CD4-positive, CD25-positive, alpha-beta regulatory T cell (primary cell): Measurements from ENCODE around the gene NAPG. TPM values are rescaled to one million over a fixed set of nuclear protein-coding genes. Genes with fewer than 3 reads are reported as not detected.
"Not testable (repeated sequence)": the region's sequence is repeated elsewhere in the genome, so short reads cannot be mapped to it uniquely, and the experiment has no call there.

Experiments used
- ATAC-seq, 2 donors: fragments of 150-1000 bp; cut with Tn5 transposase; one replicate each; pipeline ENCODE4 v1.10.0; 2021; ENCODE audit warnings: low read depth in 2 of 2, moderate number of reproducible peaks in 2 of 2, moderate library complexity in 1 of 2
- DNase-seq, 3 donors: peaks; one replicate each; pipeline versions ENCODE4 v3.0.0 to v3.0.0-alpha.2; 2012 to 2022; ENCODE audit warnings: mixed read lengths in 1 of 3
- H3K27ac ChIP-seq: one replicate; pipeline ENCODE4 v1.7.0; 2013; ENCODE audit warnings: mild to moderate bottlenecking, low read length; ENCODE audit not compliant: insufficient read depth, poor library complexity, severe bottlenecking
- H3K27me3 ChIP-seq: one replicate; pipeline ENCODE4 v1.7.0; 2013; ENCODE audit warnings: low read length; ENCODE audit not compliant: control insufficient read depth, insufficient read depth
- H3K36me3 ChIP-seq: one replicate; pipeline ENCODE4 v1.7.0; 2013; ENCODE audit warnings: mild to moderate bottlenecking, low read length, moderate library complexity; ENCODE audit not compliant: control insufficient read depth, insufficient read depth
- H3K4me1 ChIP-seq: 2 replicates; pipeline ENCODE4 v1.7.0; 2013; ENCODE audit warnings: mild to moderate bottlenecking, low read length; ENCODE audit not compliant: insufficient read depth, control insufficient read depth, poor library complexity, severe bottlenecking
- H3K4me3 ChIP-seq: one replicate; pipeline ENCODE4 v1.7.0; 2013; ENCODE audit warnings: low read depth, mild to moderate bottlenecking, low read length, moderate library complexity
- H3K9me3 ChIP-seq, 2 experiments: 1 replicate in 1 of 2; 2 replicates in 1 of 2; pipeline ENCODE4 v1.7.0; 2013; ENCODE audit warnings: low read length in 2 of 2, mild to moderate bottlenecking in 1 of 2, moderate library complexity in 1 of 2; ENCODE audit not compliant: control insufficient read depth in 2 of 2
- H3K27ac Mint-ChIP-seq, 3 donors: one replicate each; pipeline ENCODE4 v1.8.0; 2020 to 2022; ENCODE audit warnings: mild to moderate bottlenecking in 3 of 3, mixed read lengths in 3 of 3, moderate library complexity in 2 of 3
- H3K27me3 Mint-ChIP-seq: one replicate; pipeline ENCODE4 v1.8.0; 2022; ENCODE audit warnings: mild to moderate bottlenecking, mixed read lengths
- H3K36me3 Mint-ChIP-seq: one replicate; pipeline ENCODE4 v1.8.0; 2020; ENCODE audit warnings: mixed read lengths
- H3K4me1 Mint-ChIP-seq, 4 donors: one replicate each; pipeline ENCODE4 v1.8.0; 2020 to 2022; ENCODE audit warnings: mixed read lengths in 4 of 4, mild to moderate bottlenecking in 1 of 4
- H3K4me3 Mint-ChIP-seq, 4 donors: one replicate each; pipeline ENCODE4 v1.8.0; 2020 to 2022; ENCODE audit warnings: mild to moderate bottlenecking in 4 of 4, mixed read lengths in 4 of 4, moderate library complexity in 3 of 4
- H3K9me3 Mint-ChIP-seq, 7 donors: one replicate each; pipeline ENCODE4 v1.8.0; 2020 to 2022; ENCODE audit warnings: mixed read lengths in 7 of 7, mild to moderate bottlenecking in 3 of 7, moderate library complexity in 2 of 7
- polyA plus RNA-seq, 4 donors: library from polyadenylated mRNA; unstranded; fragments of 300-500 nt; fragmentation: Illumina TruSeq; gene quantifications; one replicate each; pipeline ENCODE4 v1.2.3, GENCODE V29; 2021
- total RNA-seq: library from RNA; stranded (reverse); gene quantifications from one replicate; pipeline ENCODE4 v1.2.3, GENCODE V29; 2022

NAPG gene
- total and polyA plus RNA-seq, 5 donors from 2014 or later: 11.5 to 36.9 (median 14.6) TPM

GRCh38 chr18:10536280-10536679 lies 10.5 kb downstream of the NAPG start:
- DNase-seq (peak in 1 of 3 donors; percentile 17), ATAC-seq (no peak)
- H3K4me3 Mint-ChIP-seq: no peak overlapping the region
- no peaks in the 10 kb centered on the region for H3K27me3 Mint-ChIP-seq
- peaks cover 0 to 2% (median 0%) of the 10 kb centered on the region in 7 donors for H3K9me3 Mint-ChIP-seq
- H3K27ac Mint-ChIP-seq: peak overlapping the region in 1 of 3 donors; percentile 20
- H3K9me3 ChIP-seq: no peaks in the 10 kb centered on the region
- H3K4me1 ChIP-seq: no peaks in the 10 kb centered on the region
- no peak overlapping the region for H3K27ac ChIP-seq
- no peaks in the 10 kb centered on the region for H3K27me3 ChIP-seq
- H3K4me3 ChIP-seq: no peak overlapping the region
- H3K4me1 Mint-ChIP-seq: peaks cover 6 to 25% (median 15%) of the 10 kb centered on the region in 4 donors
- H3K36me3 ChIP-seq: peaks cover 27% of the 10 kb centered on the region
- H3K36me3 Mint-ChIP-seq: peaks cover 43% of the 10 kb centered on the region

- peaks cover 2 to 25% (median 12%) of the 10 kb centered on the region in 4 donors for H3K4me1 Mint-ChIP-seq
- no peak overlapping the region for H3K4me3 ChIP-seq
- H3K36me3 ChIP-seq: peaks cover 35% of the 10 kb centered on the region
- peaks cover 0 to 2% (median 0%) of the 10 kb centered on the region in 7 donors for H3K9me3 Mint-ChIP-seq
- H3K36me3 Mint-ChIP-seq: peaks cover 54% of the 10 kb centered on the region
- no peak for ATAC-seq
- H3K9me3 ChIP-seq: no peaks in the 10 kb centered on the region
- no peaks in the 10 kb centered on the region for H3K27me3 ChIP-seq
- H3K27me3 Mint-ChIP-seq: no peaks in the 10 kb centered on the region
- peak overlapping the region in 1 of 3 donors; percentile 26 for H3K27ac Mint-ChIP-seq
- no peaks in the 10 kb centered on the region for H3K4me1 ChIP-seq
- no peak overlapping the region for H3K27ac ChIP-seq
- H3K4me3 Mint-ChIP-seq: no peak overlapping the region
- no peak for DNase-seq
Measured at GRCh38 chr18:10537765-10538164, 11.9 kb downstream of the NAPG start.

GRCh38 chr18:10539124-10539523 lies 13.3 kb downstream of the NAPG start:
- peaks cover 57% of the 10 kb centered on the region for H3K36me3 Mint-ChIP-seq
- not testable (repeated sequence) for H3K4me3 Mint-ChIP-seq, H3K9me3 ChIP-seq

GRCh38 chr18:10543277-10543676 lies 17.4 kb downstream of the NAPG start:
- DNase-seq: no peak
- Mint-ChIP-seq H3K4me3 (no peak overlapping the region), H3K4me1 (peaks cover 0 to 9% (median 4%) of the 10 kb centered on the region in 4 donors), H3K27me3 (no peaks in the 10 kb centered on the region), H3K27ac (peak overlapping the region in 2 of 3 donors; percentile 20 to 65), H3K36me3 (peaks cover 72% of the 10 kb centered on the region), H3K9me3 (peaks cover 0 to 2% (median 0%) of the 10 kb centered on the region in 7 donors)
- Histone ChIP-seq H3K27ac (no peak overlapping the region), H3K36me3 (peaks cover 73% of the 10 kb centered on the region), H3K9me3 (no peaks in the 10 kb centered on the region), H3K27me3 (no peaks in the 10 kb centered on the region), H3K4me1 (no peaks in the 10 kb centered on the region), H3K4me3 (no peak overlapping the region)
- no peak for ATAC-seq

More at GRCh38 chr18:10539124-10539523, 13.3 kb downstream of the NAPG start:
- DNase-seq, H3K4me1 ChIP-seq, H3K27me3 Mint-ChIP-seq, H3K4me3 ChIP-seq, H3K27me3 ChIP-seq, ATAC-seq, H3K27ac Mint-ChIP-seq, H3K27ac ChIP-seq, H3K9me3 Mint-ChIP-seq: not testable (repeated sequence)
- H3K4me1 Mint-ChIP-seq: peaks cover 2 to 25% (median 12%) of the 10 kb centered on the region in 4 donors
- H3K36me3 ChIP-seq: peaks cover 43% of the 10 kb centered on the region

- no peaks in the 10 kb centered on the region for H3K9me3 ChIP-seq
- Mint-ChIP-seq H3K4me1 (peaks cover 0 to 2% (median under 1%) of the 10 kb centered on the region in 4 donors), H3K4me3 (no peak overlapping the region), H3K27ac (peak overlapping the region in 2 of 3 donors; percentile 25 to 52), H3K36me3 (peaks cover 70% of the 10 kb centered on the region), H3K9me3 (no peaks in the 10 kb centered on the region), H3K27me3 (no peaks in the 10 kb centered on the region)
- no peak for DNase-seq
- no peaks in the 10 kb centered on the region for H3K4me1 ChIP-seq
- no peak overlapping the region for H3K27ac ChIP-seq
- peaks cover 78% of the 10 kb centered on the region for H3K36me3 ChIP-seq
- H3K4me3 ChIP-seq: no peak overlapping the region
- no peak for ATAC-seq
- H3K27me3 ChIP-seq: no peaks in the 10 kb centered on the region
Measured at GRCh38 chr18:10544093-10544748, 18.4 kb downstream of the NAPG start.

GRCh38 chr18:10546557-10547300 lies 20.9 kb downstream of the NAPG start:
- H3K9me3 ChIP-seq: no peaks in the 10 kb centered on the region
- Mint-ChIP-seq H3K9me3 (no peaks in the 10 kb centered on the region), H3K27ac (peak overlapping the region in 2 of 3 donors; percentile 35 to 61), H3K4me3 (no peak overlapping the region), H3K4me1 (peaks cover 0 to 8% (median 2%) of the 10 kb centered on the region in 4 donors), H3K27me3 (no peaks in the 10 kb centered on the region), H3K36me3 (peaks cover 70% of the 10 kb centered on the region)
- H3K27ac ChIP-seq: no peak overlapping the region
- no peak overlapping the region for H3K4me3 ChIP-seq
- no peak for ATAC-seq
- H3K4me1 ChIP-seq: no peaks in the 10 kb centered on the region
- H3K27me3 ChIP-seq: no peaks in the 10 kb centered on the region
- peaks cover 81% of the 10 kb centered on the region for H3K36me3 ChIP-seq
- no peak for DNase-seq

- Histone ChIP-seq H3K27me3 (no peaks in the 10 kb centered on the region), H3K4me1 (no peaks in the 10 kb centered on the region), H3K36me3 (peaks cover 86% of the 10 kb centered on the region), H3K4me3 (no peak overlapping the region), H3K9me3 (no peaks in the 10 kb centered on the region), H3K27ac (no peak overlapping the region)
- Mint-ChIP-seq H3K4me3 (no peak overlapping the region), H3K27me3 (no peaks in the 10 kb centered on the region), H3K4me1 (peaks cover 0 to 7% (median 2%) of the 10 kb centered on the region in 4 donors), H3K27ac (no peak overlapping the region), H3K36me3 (peaks cover 67% of the 10 kb centered on the region), H3K9me3 (no peaks in the 10 kb centered on the region)
- DNase-seq (no peak), ATAC-seq (no peak)
Measured at GRCh38 chr18:10552226-10552625, 26.4 kb downstream of the NAPG start.
